K562 (cell line): Measurements from ENCODE around the gene IP6K3. TPM values are rescaled to one million over a fixed set of nuclear protein-coding genes. Genes with fewer than 3 reads are reported as not detected.
A peak's percentile ranks its signal among the peaks of the same experiment; 100 is the strongest.

ENCODE experiments used
- ATAC-seq: fragments of 200-7000 bp; cut with Tn5 transposase; 3 replicates; pipeline ENCODE4 v1.9.1; 2020; ENCODE audit warnings: moderate library complexity
- BruUV-seq: library from RNA; stranded (reverse); fragments of 400-500 nt; replicated peaks from 2 replicates; lab custom pipeline; 2021; lab: Mats Ljungman, UMichigan
- CTCF ChIA-PET: fragments of 300-600 bp; formaldehyde crosslinking; extraction: SDS; loops from one replicate; lab custom pipeline; 2021; ENCODE audit warnings: low intra/inter-chr PET ratio; lab: Yijun Ruan, JAX
- POLR2A ChIA-PET: fragments of 300-600, 350-650 bp; sonication (Branson Sonifier 250); formaldehyde crosslinking; extraction: SDS; loops from one replicate; lab custom pipeline; 2021; ENCODE audit warnings: antibody characterized with exemption, inconsistent platforms; lab: Yijun Ruan, JAX
- DNase-seq, 4 experiments: peaks; one replicate each; pipeline versions ENCODE4 v3.0.0 to v3.0.0-alpha.2; 2011 to 2018; ENCODE audit warnings: low spot score in 3 of 4, mixed read lengths in 3 of 4; ENCODE audit errors: extremely low read depth in 1 of 4
- FAIRE-seq: peaks from 2 replicates; lab custom pipeline; 2011; peaks lifted over from hg19 to GRCh38; lab: Jason Lieb, UNC
- H2AFZ ChIP-seq: 2 replicates; pipeline ENCODE4 v1.6.0; 2011; ENCODE audit warnings: low read depth, low read length, control low read depth, inconsistent platforms
- H3K27ac ChIP-seq: fragments of 200-600 bp; 3 replicates; pipeline ENCODE4 v1.8.0; 2011; ENCODE audit warnings: low read depth, mild to moderate bottlenecking, control low read depth, inconsistent platforms, low read length, moderate library complexity, mixed read lengths; ENCODE audit errors: extremely low read depth
- H3K27me3 ChIP-seq, 2 experiments: fragments of 300-600 bp in 1 of 2; 2 replicates in 1 of 2; 3 replicates in 1 of 2; pipeline versions ENCODE4 v1.6.0 to v1.8.0; 2011; ENCODE audit warnings: inconsistent platforms in 2 of 2, low read length in 2 of 2, mild to moderate bottlenecking in 1 of 2, mixed read lengths in 1 of 2, moderate library complexity in 1 of 2; ENCODE audit not compliant: control insufficient read depth in 2 of 2, insufficient read depth in 2 of 2
- H3K36me3 ChIP-seq: fragments of 300-600 bp; 3 replicates; pipeline ENCODE4 v1.8.0; 2011; ENCODE audit warnings: mild to moderate bottlenecking, low read length, inconsistent platforms; ENCODE audit not compliant: control insufficient read depth, insufficient read depth
- H3K4me1 ChIP-seq, 2 experiments: fragments of 200-600 bp in 1 of 2; replicated peaks in 1 of 2; 2 replicates in 1 of 2; 3 replicates in 1 of 2; pipeline versions ENCODE4 v1.5.1 to v1.8.0; 2011; ENCODE audit warnings: inconsistent platforms in 2 of 2, low read length in 2 of 2, mild to moderate bottlenecking in 1 of 2, mixed read lengths in 1 of 2, moderate library complexity in 1 of 2; ENCODE audit not compliant: control insufficient read depth in 2 of 2, insufficient read depth in 2 of 2
- H3K4me2 ChIP-seq: 2 replicates; pipeline ENCODE4 v1.6.1; 2011; ENCODE audit warnings: low read length, control low read depth, inconsistent platforms, mixed read lengths; ENCODE audit not compliant: insufficient read depth
- H3K4me3 ChIP-seq: fragments of 200-600 bp; sonication (generic), shearing (Covaris generic); 2 replicates; pipeline ENCODE4 v1.5.1; 2016; ENCODE audit warnings: control low read depth, inconsistent platforms
- H3K79me2 ChIP-seq: fragments of 200-600 bp; 3 replicates; pipeline ENCODE4 v1.8.0; 2011; ENCODE audit warnings: low read length, inconsistent platforms; ENCODE audit not compliant: control insufficient read depth, insufficient read depth
- H3K9ac ChIP-seq, 2 experiments: 2 replicates each; pipeline versions ENCODE4 v1.6.0 to v1.6.1; 2011; ENCODE audit warnings: low read depth in 2 of 2, low read length in 2 of 2, control low read depth in 1 of 2, inconsistent platforms in 1 of 2, mild to moderate bottlenecking in 1 of 2, mixed read lengths in 1 of 2; ENCODE audit not compliant: insufficient read depth in 1 of 2
- H3K9me1 ChIP-seq: one replicate; pipeline ENCODE4 v1.6.0; 2011; ENCODE audit warnings: inconsistent platforms, mild to moderate bottlenecking, low read length, moderate library complexity; ENCODE audit not compliant: control insufficient read depth, insufficient read depth
- H3K9me3 ChIP-seq: replicated peaks from 2 replicates; pipeline ENCODE4 v1.5.1; 2011; ENCODE audit warnings: low read depth, low read length, inconsistent platforms; ENCODE audit not compliant: control insufficient read depth, insufficient read depth
- H4K20me1 ChIP-seq: replicated peaks from 2 replicates; pipeline ENCODE4 v1.6.1; 2011; ENCODE audit warnings: low read length, inconsistent platforms, mixed read lengths; ENCODE audit not compliant: control insufficient read depth, insufficient read depth
- CEBPB ChIP-seq: fragments of 450-650 bp; IDR thresholded peaks from 2 replicates; pipeline ENCODE4 v1.6.1; 2016; ENCODE audit warnings: missing genetic modification characterization, missing compliant biosample characterization
- CTBP1 ChIP-seq: fragments of 450-650 bp; IDR thresholded peaks from 2 replicates; pipeline ENCODE4 v1.6.1; 2016; ENCODE audit warnings: borderline replicate concordance
- ETS2 ChIP-seq: IDR thresholded peaks from 2 replicates; pipeline ENCODE4 v1.6.1; 2016; ENCODE audit warnings: borderline replicate concordance, missing genetic modification characterization, mild to moderate bottlenecking, moderate library complexity, missing compliant biosample characterization; ENCODE audit not compliant: poor library complexity, severe bottlenecking
- ETV6 ChIP-seq, 3 experiments: fragments of 150-350 bp in 1 of 3; sonication (generic) in 1 of 3; formaldehyde crosslinking in 1 of 3; IDR thresholded peaks; 2 replicates each; pipeline versions ENCODE4 v1.6.1 to v1.8.0; 2014 to 2022; ENCODE audit warnings: borderline replicate concordance in 2 of 3, low read depth in 2 of 3, antibody characterized with exemption in 1 of 3, low read length in 1 of 3, mild to moderate bottlenecking in 1 of 3, missing genetic modification reagents in 1 of 3
- GABPB1 ChIP-seq: sonication (generic); formaldehyde crosslinking; IDR thresholded peaks from 2 replicates; pipeline ENCODE4 v1.8.0; 2022; ENCODE audit warnings: mild to moderate bottlenecking, missing genetic modification reagents
- KLF1 ChIP-seq: fragments of 450-650 bp; IDR thresholded peaks from 2 replicates; pipeline ENCODE4 v1.6.1; 2016; ENCODE audit warnings: missing genetic modification characterization, missing compliant biosample characterization
- LCOR ChIP-seq: sonication (generic); formaldehyde crosslinking; IDR thresholded peaks from 2 replicates; pipeline ENCODE4 v1.8.0; 2022; ENCODE audit warnings: mild to moderate bottlenecking, missing genetic modification reagents
- PHF20 ChIP-seq: fragments of 450-650 bp; IDR thresholded peaks from 2 replicates; pipeline ENCODE4 v1.6.1; 2018; ENCODE audit not compliant: partially characterized antibody
- SRSF3 ChIP-seq: fragments of 200-400 bp; formaldehyde crosslinking; IDR thresholded peaks from 2 replicates; pipeline ENCODE4 v1.6.1; 2016; ENCODE audit warnings: mild to moderate bottlenecking, low read length, moderate library complexity; ENCODE audit not compliant: insufficient read depth
- STAT6 ChIP-seq: sonication (generic); formaldehyde crosslinking; IDR thresholded peaks from 2 replicates; pipeline ENCODE4 v1.8.1; 2023; ENCODE audit warnings: mild to moderate bottlenecking, missing genetic modification reagents
- WGBS: fragments of 100-300 bp; shearing (Covaris generic); methylation state at CpG from one replicate; pipeline ENCODE4 v1.1.6; 2016; ENCODE audit warnings: low coverage, mixed read lengths; ENCODE audit not compliant: insufficient coverage; ENCODE audit errors: missing lambda C conversion rate; 5-methylcytosine and 5-hydroxymethylcytosine counted together
- in situ Hi-C: fragments of 300-500 bp; cut with MboI; formaldehyde crosslinking; loops from 4 replicates; pipeline ENCODE4 v1.15.0; 2018; ENCODE audit warnings: inconsistent platforms, mixed read lengths
- intact Hi-C: fragments of 100-400 bp; cut with micrococcal nuclease; formaldehyde crosslinking; loops from 2 replicates; pipeline ENCODE4 v1.14.2; 2022
- polyA plus RNA-seq, 8 experiments: library from polyadenylated mRNA; depleted of rRNA in 4 of 8; stranded (reverse) in 5 of 8; unstranded in 3 of 8; fragments of >200 nt; fragmentation: Nextera tagmentation in 2 of 8; fragmentation: Illumina TruSeq in 1 of 8; extraction: Ambion mirVana in 2 of 8; extraction: Trizol in 1 of 8; gene quantifications; 2 replicates each; pipeline versions ENCODE4 v1.2.1 to v1.2.3, GENCODE V29; 2011 to 2014; ENCODE audit warnings: inconsistent platforms in 1 of 8, missing spikeins in 1 of 8
- total RNA-seq, 7 experiments: library from RNA; depleted of rRNA in 6 of 7; stranded (reverse); fragments of >200 nt in 6 of 7; fragmentation: Illumina TruSeq in 2 of 7; extraction: Trizol in 2 of 7; gene quantifications; 2 replicates each; pipeline versions ENCODE4 v1.2.1 to v1.2.3, GENCODE V29; 2011 to 2021; ENCODE audit warnings: low replicate concordance in 1 of 7
- TF ChIP-seq, protein P1 (sequence below): fragments of 150-350 bp; IDR thresholded peaks from 2 replicates; pipeline ENCODE4 v1.6.1; 2014; ENCODE audit warnings: low read depth, mild to moderate bottlenecking, low read length, borderline replicate concordance
- TF ChIP-seq, protein P2 (sequence below): IDR thresholded peaks from 2 replicates; pipeline ENCODE4 v1.6.1; 2016; ENCODE audit warnings: missing genetic modification characterization, missing compliant biosample characterization

The IP6K3 gene
- total and polyA plus RNA-seq, 9 of the 15 experiments (the other 6 are each of a cell fraction or from before 2014, with no cell fraction given) = not detected

- POLR2A ChIA-PET = interaction anchor here (0.5 to 1.4 kb wide), 4 partner anchors 12 to 305 kb away, joined by 3 to 5 read pairs (median 4); partner anchors contain the start of gene UQCC2
- ATAC-seq (no peak), DNase-seq (no peak), FAIRE-seq (no peak)
- H3K36me3 ChIP-seq = no peaks in the 10 kb centered on the region
- peaks cover 4 to 6% of the 10 kb centered on the region in 2 experiments; a peak in 3 of 5 replicates for H3K4me1 ChIP-seq
- CTCF ChIA-PET = no interaction called here
- H3K9ac ChIP-seq = peak overlapping the region in 1 of 2 experiments; percentile 59; a peak in 1 of 4 replicates
- H3K4me2 ChIP-seq = no peak overlapping the region
- BruUV-seq = no TSS peak
- H2AFZ ChIP-seq = no peak overlapping the region
- H3K27ac ChIP-seq = no peak overlapping the region
- in situ Hi-C loops = no loop called here
- H4K20me1 ChIP-seq = peaks cover 14% of the 10 kb centered on the region; the same call in 1 of the 2 replicates
- no peaks in the 10 kb centered on the region for H3K9me1 ChIP-seq
- intact Hi-C loops = no loop called here
- no peak overlapping the region for H3K4me3 ChIP-seq
- no peaks in the 10 kb centered on the region for H3K79me2 ChIP-seq
- H3K27me3 ChIP-seq = peaks cover 66 to 90% of the 10 kb centered on the region in 2 experiments
- WGBS = 1% methylated on average over 7 of the region's 7 CpGs
- no peaks in the 10 kb centered on the region for H3K9me3 ChIP-seq
- TF ChIP-seq, protein P1, sequence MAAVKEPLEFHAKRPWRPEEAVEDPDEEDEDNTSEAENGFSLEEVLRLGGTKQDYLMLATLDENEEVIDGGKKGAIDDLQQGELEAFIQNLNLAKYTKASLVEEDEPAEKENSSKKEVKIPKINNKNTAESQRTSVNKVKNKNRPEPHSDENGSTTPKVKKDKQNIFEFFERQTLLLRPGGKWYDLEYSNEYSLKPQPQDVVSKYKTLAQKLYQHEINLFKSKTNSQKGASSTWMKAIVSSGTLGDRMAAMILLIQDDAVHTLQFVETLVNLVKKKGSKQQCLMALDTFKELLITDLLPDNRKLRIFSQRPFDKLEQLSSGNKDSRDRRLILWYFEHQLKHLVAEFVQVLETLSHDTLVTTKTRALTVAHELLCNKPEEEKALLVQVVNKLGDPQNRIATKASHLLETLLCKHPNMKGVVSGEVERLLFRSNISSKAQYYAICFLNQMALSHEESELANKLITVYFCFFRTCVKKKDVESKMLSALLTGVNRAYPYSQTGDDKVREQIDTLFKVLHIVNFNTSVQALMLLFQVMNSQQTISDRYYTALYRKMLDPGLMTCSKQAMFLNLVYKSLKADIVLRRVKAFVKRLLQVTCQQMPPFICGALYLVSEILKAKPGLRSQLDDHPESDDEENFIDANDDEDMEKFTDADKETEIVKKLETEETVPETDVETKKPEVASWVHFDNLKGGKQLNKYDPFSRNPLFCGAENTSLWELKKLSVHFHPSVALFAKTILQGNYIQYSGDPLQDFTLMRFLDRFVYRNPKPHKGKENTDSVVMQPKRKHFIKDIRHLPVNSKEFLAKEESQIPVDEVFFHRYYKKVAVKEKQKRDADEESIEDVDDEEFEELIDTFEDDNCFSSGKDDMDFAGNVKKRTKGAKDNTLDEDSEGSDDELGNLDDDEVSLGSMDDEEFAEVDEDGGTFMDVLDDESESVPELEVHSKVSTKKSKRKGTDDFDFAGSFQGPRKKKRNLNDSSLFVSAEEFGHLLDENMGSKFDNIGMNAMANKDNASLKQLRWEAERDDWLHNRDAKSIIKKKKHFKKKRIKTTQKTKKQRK = no peak
- TF ChIP-seq, protein P2, sequence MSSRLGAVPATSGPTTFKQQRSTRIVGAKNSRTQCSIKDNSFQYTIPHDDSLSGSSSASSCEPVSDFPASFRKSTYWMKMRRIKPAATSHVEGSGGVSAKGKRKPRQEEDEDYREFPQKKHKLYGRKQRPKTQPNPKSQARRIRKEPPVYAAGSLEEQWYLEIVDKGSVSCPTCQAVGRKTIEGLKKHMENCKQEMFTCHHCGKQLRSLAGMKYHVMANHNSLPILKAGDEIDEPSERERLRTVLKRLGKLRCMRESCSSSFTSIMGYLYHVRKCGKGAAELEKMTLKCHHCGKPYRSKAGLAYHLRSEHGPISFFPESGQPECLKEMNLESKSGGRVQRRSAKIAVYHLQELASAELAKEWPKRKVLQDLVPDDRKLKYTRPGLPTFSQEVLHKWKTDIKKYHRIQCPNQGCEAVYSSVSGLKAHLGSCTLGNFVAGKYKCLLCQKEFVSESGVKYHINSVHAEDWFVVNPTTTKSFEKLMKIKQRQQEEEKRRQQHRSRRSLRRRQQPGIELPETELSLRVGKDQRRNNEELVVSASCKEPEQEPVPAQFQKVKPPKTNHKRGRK = no peak
- TF ChIP-seq ETS2 (tag) (no peak), SRSF3 (no peak), ETV6 (IDR thresholded peaks at IDR 0.05; ENCODE audit: borderline replicate concordance in 1 of 2, low read depth in 2 of 2, low read length in 1 of 2) (no peak), ETV6 (CRISPR knock-in tag; IDR thresholded peaks at IDR 0.05; ENCODE audit: borderline replicate concordance) (no peak), KLF1 (no peak), STAT6 (CRISPR knock-in tag) (no peak), GABPB1 (CRISPR knock-in tag) (no peak), LCOR (CRISPR knock-in tag) (no peak), CEBPB (tag) (no peak), PHF20 (no peak), CTBP1 (no peak)
Measured at GRCh38 chr6:33725891-33726673, 20.6 kb downstream of the IP6K3 start.
